Lower lobe of right lung (tissue), 2 donors: Measurements from ENCODE around the gene SCAMP3. TPM values are rescaled to one million over a fixed set of nuclear protein-coding genes. Genes with fewer than 3 reads are reported as not detected.
"Not testable (repeated sequence)": the region's sequence is repeated elsewhere in the genome, so short reads cannot be mapped to it uniquely, and the experiment has no call there.

ENCODE experiments used
- ATAC-seq, 2 donors: fragments of 200-7000 bp; cut with Tn5 transposase; one replicate each; pipeline ENCODE4 v1.9.1; 2020 to 2022; ENCODE audit warnings: mild to moderate bottlenecking in 2 of 2, moderate library complexity in 2 of 2
- DNase-seq: peaks from one replicate; pipeline ENCODE4 v3.0.0-alpha.2; 2020
- H3K27ac ChIP-seq: fragments of 200-600 bp; one replicate; pipeline ENCODE4 v1.8.0; 2022
- H3K27me3 ChIP-seq: fragments of 200-600 bp; one replicate; pipeline ENCODE4 v1.8.0; 2022; ENCODE audit warnings: low read depth
- H3K36me3 ChIP-seq: fragments of 200-600 bp; one replicate; pipeline ENCODE4 v1.8.0; 2022; ENCODE audit warnings: mild to moderate bottlenecking
- H3K4me1 ChIP-seq: fragments of 200-600 bp; one replicate; pipeline ENCODE4 v1.8.0; 2022
- H3K4me3 ChIP-seq: fragments of 200-600 bp; one replicate; pipeline ENCODE4 v1.8.0; 2022; ENCODE audit warnings: mild to moderate bottlenecking
- H3K9me3 ChIP-seq: fragments of 200-600 bp; one replicate; pipeline ENCODE4 v1.8.0; 2022
- intact Hi-C: fragments of 100-400 bp; cut with DNase I; formaldehyde crosslinking; loops from one replicate; pipeline ENCODE4 v1.11.0; 2022
- total RNA-seq: library from RNA; stranded (reverse); fragmentation: NEBNext Ultra II Directional; extraction: Animal tissue kit (Norgen Biotek cat#: 25700); gene quantifications from one replicate; pipeline ENCODE4 v1.2.1, GENCODE V29; 2021
- TF ChIP-seq, protein P1 (sequence below): fragments of 200-600 bp; IDR thresholded peaks from one replicate; pipeline ENCODE4 v1.8.0; 2022; ENCODE audit warnings: antibody characterized with exemption, mild to moderate bottlenecking
- donor health status: DM: no; HTN: yes; CAD: no; lungs with severe emphysema.

SCAMP3 gene
- total RNA-seq, 1 donor from 2014 or later = 70.2 TPM

GRCh38 chr1:155218854-155219591, 43.1 kb downstream of the SCAMP3 start:
- ATAC-seq = peak; percentile 45 to 76
- intact Hi-C loops = no loop called here
- TF ChIP-seq, protein P1, sequence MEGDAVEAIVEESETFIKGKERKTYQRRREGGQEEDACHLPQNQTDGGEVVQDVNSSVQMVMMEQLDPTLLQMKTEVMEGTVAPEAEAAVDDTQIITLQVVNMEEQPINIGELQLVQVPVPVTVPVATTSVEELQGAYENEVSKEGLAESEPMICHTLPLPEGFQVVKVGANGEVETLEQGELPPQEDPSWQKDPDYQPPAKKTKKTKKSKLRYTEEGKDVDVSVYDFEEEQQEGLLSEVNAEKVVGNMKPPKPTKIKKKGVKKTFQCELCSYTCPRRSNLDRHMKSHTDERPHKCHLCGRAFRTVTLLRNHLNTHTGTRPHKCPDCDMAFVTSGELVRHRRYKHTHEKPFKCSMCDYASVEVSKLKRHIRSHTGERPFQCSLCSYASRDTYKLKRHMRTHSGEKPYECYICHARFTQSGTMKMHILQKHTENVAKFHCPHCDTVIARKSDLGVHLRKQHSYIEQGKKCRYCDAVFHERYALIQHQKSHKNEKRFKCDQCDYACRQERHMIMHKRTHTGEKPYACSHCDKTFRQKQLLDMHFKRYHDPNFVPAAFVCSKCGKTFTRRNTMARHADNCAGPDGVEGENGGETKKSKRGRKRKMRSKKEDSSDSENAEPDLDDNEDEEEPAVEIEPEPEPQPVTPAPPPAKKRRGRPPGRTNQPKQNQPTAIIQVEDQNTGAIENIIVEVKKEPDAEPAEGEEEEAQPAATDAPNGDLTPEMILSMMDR = no peak
- Histone ChIP-seq H3K4me1 (peaks cover 19% of the 10 kb centered on the region), H3K4me3 (no peak overlapping the region), H3K36me3 (no peaks in the 10 kb centered on the region), H3K9me3 (no peaks in the 10 kb centered on the region), H3K27ac (peak overlapping the region; percentile 18), H3K27me3 (no peaks in the 10 kb centered on the region)
- no peak for DNase-seq

GRCh38 chr1:155214702-155215101, 47.5 kb downstream of the SCAMP3 start:
- intact Hi-C loops, H3K36me3 ChIP-seq, ATAC-seq, H3K4me3 ChIP-seq, H3K9me3 ChIP-seq, DNase-seq, H3K27me3 ChIP-seq, H3K27ac ChIP-seq: not testable (repeated sequence)
- peaks cover 19% of the 10 kb centered on the region for H3K4me1 ChIP-seq

DNA sequence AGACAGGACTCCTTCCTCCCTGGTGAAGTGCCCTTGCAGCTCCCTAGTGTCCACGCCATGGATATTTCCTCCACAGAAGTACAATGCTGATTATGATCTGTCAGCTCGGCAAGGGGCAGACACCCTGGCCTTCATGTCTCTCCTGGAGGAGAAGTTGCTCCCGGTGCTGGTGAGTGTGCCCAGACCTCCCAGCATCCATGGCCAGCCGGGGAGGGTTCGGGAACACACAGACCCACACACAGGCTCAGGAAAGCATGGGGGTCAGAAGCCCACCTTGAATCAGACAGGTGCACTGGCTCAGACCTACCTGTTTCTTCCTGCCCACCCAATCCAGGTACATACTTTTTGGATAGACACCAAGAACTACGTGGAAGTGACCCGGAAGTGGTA, 50.1 kb downstream of the SCAMP3 start:
- H3K27ac ChIP-seq, ATAC-seq, H3K4me3 ChIP-seq, H3K9me3 ChIP-seq, DNase-seq, H3K36me3 ChIP-seq, intact Hi-C loops, H3K27me3 ChIP-seq: not testable (repeated sequence)
- H3K4me1 ChIP-seq = peaks cover 27% of the 10 kb centered on the region

GRCh38 chr1:155211381-155212050, 50.6 kb downstream of the SCAMP3 start:
- H3K9me3 ChIP-seq, DNase-seq, intact Hi-C loops, H3K27me3 ChIP-seq, H3K36me3 ChIP-seq, H3K4me3 ChIP-seq, H3K27ac ChIP-seq, ATAC-seq: not testable (repeated sequence)
- peaks cover 33% of the 10 kb centered on the region for H3K4me1 ChIP-seq

GRCh38 chr1:155210314-155211104, 51.7 kb downstream of the SCAMP3 start:
- Histone ChIP-seq H3K27ac (no peak overlapping the region), H3K9me3 (no peaks in the 10 kb centered on the region), H3K4me1 (peaks cover 33% of the 10 kb centered on the region), H3K36me3 (peaks cover 8% of the 10 kb centered on the region), H3K4me3 (no peak overlapping the region), H3K27me3 (no peaks in the 10 kb centered on the region)
- ATAC-seq (no peak), DNase-seq (no peak)
- intact Hi-C loops = no loop called here
- TF ChIP-seq, protein P1 = no peak

- peaks cover 15% of the 10 kb centered on the region for H3K36me3 ChIP-seq
- intact Hi-C loops = no loop called here
- DNase-seq (no peak), ATAC-seq (no peak)
- no peaks in the 10 kb centered on the region for H3K27me3 ChIP-seq
- TF ChIP-seq, protein P1 = no peak
- peak overlapping the region; percentile 95 for H3K4me3 ChIP-seq
- H3K4me1 ChIP-seq = peaks cover 33% of the 10 kb centered on the region
- no peaks in the 10 kb centered on the region for H3K9me3 ChIP-seq
- peak overlapping the region; percentile 100 for H3K27ac ChIP-seq
Measured at GRCh38 chr1:155209312-155209721, 52.8 kb downstream of the SCAMP3 start.
